Stimulated activated CD8-positive, alpha-beta memory T cell treated with anti-CD3 and anti-CD28 coated beads, Interleukin-15, amount 100 ng/mL, for 48 hours (primary cell): ENCODE results near the gene MRPS11.
"Not testable (repeated sequence)": the region's sequence is repeated elsewhere in the genome, so short reads cannot be mapped to it uniquely, and the experiment has no call there.

Experiments used
- DNase-seq, 2 donors: peaks; one replicate each; pipeline ENCODE4 v3.0.0-alpha.2; 2020; ENCODE audit warnings: low read depth in 2 of 2

The MRPS11 gene

GRCh38 chr15:88489321-88489720 is 21.8 kb downstream of the MRPS11 start:
- no peak for DNase-seq

GRCh38 chr15:88490036-88490435 is 22.5 kb downstream of the MRPS11 start:
- DNase-seq: no peak

GRCh38 chr15:88491158-88491557 is 23.6 kb downstream of the MRPS11 start:
- DNase-seq: no peak

- DNase-seq: no peak
These were observed 26.3 kb downstream of the MRPS11 start for GRCh38 chr15:88493844-88494243.

- no peak for DNase-seq
These were observed 29.7 kb downstream of the MRPS11 start for GRCh38 chr15:88497109-88497765.

- DNase-seq: no peak
These were observed 31.5 kb downstream of the MRPS11 start for GRCh38 chr15:88498996-88499395.

- DNase-seq: no peak
These were observed 36.9 kb downstream of the MRPS11 start for GRCh38 chr15:88504445-88504844.

- DNase-seq: no peak
These were observed 38.2 kb downstream of the MRPS11 start for GRCh38 chr15:88505721-88506120.

- no peak for DNase-seq
These were observed 39.1 kb downstream of the MRPS11 start for GRCh38 chr15:88506628-88507027.

GRCh38 chr15:88509321-88509720 is 41.8 kb downstream of the MRPS11 start:
- DNase-seq: no peak

- no peak for DNase-seq
These were observed 42.5 kb downstream of the MRPS11 start for GRCh38 chr15:88509964-88510363.

- DNase-seq: no peak
These were observed 43.7 kb downstream of the MRPS11 start for GRCh38 chr15:88511161-88511560.

GRCh38 chr15:88512078-88512477 is 44.6 kb downstream of the MRPS11 start:
- no peak for DNase-seq

- no peak for DNase-seq
These were observed 45.1 kb downstream of the MRPS11 start for GRCh38 chr15:88512601-88513000.

GRCh38 chr15:88513195-88513594 is 45.7 kb downstream of the MRPS11 start:
- DNase-seq: no peak

- DNase-seq: no peak
These were observed 51.4 kb downstream of the MRPS11 start for GRCh38 chr15:88518903-88519302.

- not testable (repeated sequence) for DNase-seq
These were observed 56.6 kb downstream of the MRPS11 start for GRCh38 chr15:88524094-88524493.

- no peak for DNase-seq
These were observed 57.9 kb downstream of the MRPS11 start for GRCh38 chr15:88525418-88525817.

GRCh38 chr15:88526247-88526879 is 58.9 kb downstream of the MRPS11 start:
- DNase-seq: no peak

- no peak for DNase-seq
These were observed 61.6 kb downstream of the MRPS11 start for GRCh38 chr15:88529021-88529630.
